Heart left ventricle (tissue), 16 donors: ENCODE results near the gene CACNA1C. TPM values are rescaled to one million over a fixed set of nuclear protein-coding genes. Genes with fewer than 3 reads are reported as not detected.
A peak's percentile ranks its signal among the peaks of the same experiment; 100 is the strongest.

Source experiments
- ATAC-seq, 4 donors: fragments of 200-7000 bp; cut with Tn5 transposase; one replicate each; pipeline ENCODE4 v1.9.1; 2020 to 2022; ENCODE audit warnings: moderate library complexity in 4 of 4, mild to moderate bottlenecking in 3 of 4, moderate number of reproducible peaks in 1 of 4
- DNase-seq, 5 donors: peaks; one replicate each; pipeline ENCODE4 v3.0.0-alpha.2; 2020
- H3K27ac ChIP-seq, 12 donors: fragments of 200-600 bp; sonication (generic) in 4 of 12; one replicate each; pipeline versions ENCODE4 v1.5.0 to v1.8.0; 2016 to 2022; ENCODE audit warnings: mild to moderate bottlenecking in 2 of 12
- H3K27me3 ChIP-seq, 9 donors: fragments of 200-600 bp; sonication (generic) in 2 of 9; one replicate each; pipeline versions ENCODE4 v1.5.1 to v1.8.0; 2016 to 2022; ENCODE audit warnings: mild to moderate bottlenecking in 3 of 9
- H3K36me3 ChIP-seq, 9 donors: fragments of 200-600 bp; sonication (generic) in 2 of 9; one replicate each; pipeline versions ENCODE4 v1.5.0 to v1.8.0; 2018 to 2022; ENCODE audit warnings: mild to moderate bottlenecking in 2 of 9
- H3K4me1 ChIP-seq, 12 donors: fragments of 200-600 bp; sonication (generic) in 4 of 12; one replicate each; pipeline versions ENCODE4 v1.5.0 to v1.8.0; 2016 to 2022; ENCODE audit warnings: mild to moderate bottlenecking in 3 of 12
- H3K4me3 ChIP-seq, 12 donors: fragments of 200-600 bp; sonication (generic) in 4 of 12; one replicate each; pipeline versions ENCODE4 v1.5.0 to v1.8.0; 2017 to 2022; ENCODE audit warnings: mild to moderate bottlenecking in 9 of 12, moderate library complexity in 4 of 12
- H3K9me3 ChIP-seq, 12 donors: fragments of 200-600 bp; sonication (generic) in 4 of 12; one replicate each; pipeline versions ENCODE4 v1.5.0 to v1.8.0; 2016 to 2022; ENCODE audit warnings: mild to moderate bottlenecking in 1 of 12
- CTCF ChIP-seq, 12 donors: fragments of 200-600 bp; sonication (generic) in 4 of 12; IDR thresholded peaks; one replicate each; pipeline versions ENCODE4 v1.5.0 to v1.8.0; 2018 to 2022; ENCODE audit warnings: antibody characterized with exemption in 12 of 12, mild to moderate bottlenecking in 5 of 12
- POLR2A ChIP-seq, 2 donors: fragments of 450-650 bp; IDR thresholded peaks; one replicate each; pipeline ENCODE4 v1.6.1; 2017; ENCODE audit warnings: antibody characterized with exemption in 2 of 2, mild to moderate bottlenecking in 2 of 2, moderate library complexity in 2 of 2
- WGBS, 4 donors: extraction: QIAGEN DNeasy Blood & Tissue Kit in 2 of 4; methylation state at CpG; one replicate each; pipeline versions ENCODE4 v1.1.5 to v1.1.7; 2013 to 2018; 5-methylcytosine and 5-hydroxymethylcytosine counted together
- intact Hi-C, 10 donors: fragments of 100-400 bp; cut with DNase I; formaldehyde crosslinking; loops; one replicate each; pipeline versions ENCODE4 v1.11.1 to v1.14.2; 2022
- polyA plus RNA-seq, 2 donors: library from polyadenylated mRNA; stranded (reverse); fragments of 200-250 nt; gene quantifications; one replicate each; pipeline ENCODE4 v1.2.3, GENCODE V29; 2013
- total RNA-seq, 9 donors: library from RNA; depleted of rRNA in 2 of 9; stranded (reverse); fragments of >200 nt in 2 of 9; fragmentation: NEBNext Ultra II Directional in 3 of 9; extraction: Animal tissue kit (Norgen Biotek cat#: 25700) in 3 of 9; gene quantifications; one replicate each; pipeline versions ENCODE4 v1.1.0 to v1.2.4, GENCODE V29; 2016 to 2023
- donor health status: ischemic (EF 13 %, LVEDD 7.1; RV severe dilation, severe dysfunction).
- donor health status: healthy with polysubstance abuse.
- donor health status: DM: no; HTN: yes; CAD: no.
- donor health status: DM: no; HTN: no; CAD: no.
- donor health status: ischemic (EF 25% LVEDD 6.9; RV normal size, moderate dysfunction).
- donor health status: ischemic (EF 25% LVEDD 5.7; RV mildly dilated, moderate dysfunction).
- donor health status: healthy.
- donor health status: DM: yes; HTN: yes; CAD: no.
- donor health status: ischemic (EF 35%, LVEDD 5.7; RV mildly dilated, moderate dysfunction).
- donor health status: nonischemic (EF 11% LVEDD 7.7; RV severe dilation, severe dysfunction).
- donor health status: DM: yes; HTN: yes; CAD: no.
- donor health status: PGD.
- donor health status: ischemic (EF 29% LVEDD 5.4; RV normal size, mild dysfunction).
- donor health status: nonischemic (EF 23%, LVEDD 6.1; RV moderate dilation, normal function).

Gene CACNA1C
- total and polyA plus RNA-seq, 11 donors, result 41.9 to 196 (median 164) TPM

GRCh38 chr12:2457215-2457932, 404.6 kb downstream of the CACNA1C start:
- ATAC-seq (peak in 1 of 4 donors; percentile 14), DNase-seq (no peak)
- Histone ChIP-seq H3K27ac (peak overlapping the region; percentile 54 to 87 (median 78)), H3K27me3 (no peaks in the 10 kb centered on the region), H3K9me3 (no peaks in the 10 kb centered on the region), H3K36me3 (peaks cover 0 to 76% (median 7%) of the 10 kb centered on the region in 9 donors), H3K4me1 (peaks cover 4 to 46% (median 22%) of the 10 kb centered on the region in 12 donors), H3K4me3 (no peak overlapping the region)
- whole genome bisulfite sequencing, 4 donors, result 80 to 85% (median 83%) methylated on average over 20 to 23 of the region's 23 CpGs
- intact Hi-C loops, result loop anchor here in 3 of 10 donors (5.0 kb wide), 2 partner anchors 35 to 125 kb away; no protein-coding TSS in a partner anchor
- TF ChIP-seq CTCF (IDR thresholded peaks at IDR 0.05) (peak in 2 of 12 donors; percentile 10 to 20), POLR2A (IDR thresholded peaks at IDR 0.05) (no peak)

GRCh38 chr12:2457933-2458414, 405.2 kb downstream of the CACNA1C start:
- intact Hi-C loops, result loop anchor here in 3 of 10 donors (5.0 kb wide), 2 partner anchors 34 to 124 kb away; no protein-coding TSS in a partner anchor
- peak; percentile 40 to 84 (median 62) for ATAC-seq
- DNase-seq, result peak in 3 of 5 donors; percentile 40 to 61 (median 50)
- no peaks in the 10 kb centered on the region for H3K9me3 ChIP-seq
- WGBS, 4 donors, result 51 to 71% (median 59%) methylated on average over 4 of the region's 4 CpGs
- H3K27ac ChIP-seq, result peak overlapping the region; percentile 54 to 88 (median 80)
- H3K36me3 ChIP-seq, result peaks cover 0 to 76% (median 7%) of the 10 kb centered on the region in 9 donors
- TF ChIP-seq CTCF (IDR thresholded peaks at IDR 0.05), result no peak
- no peak for TF ChIP-seq POLR2A (IDR thresholded peaks at IDR 0.05)
- H3K4me3 ChIP-seq, result no peak overlapping the region
- peaks cover 4 to 43% (median 22%) of the 10 kb centered on the region in 12 donors for H3K4me1 ChIP-seq
- no peaks in the 10 kb centered on the region for H3K27me3 ChIP-seq

GRCh38 chr12:2460051-2460670, 407.4 kb downstream of the CACNA1C start:
- Histone ChIP-seq H3K9me3 (no peaks in the 10 kb centered on the region), H3K4me1 (peaks cover 4 to 42% (median 17%) of the 10 kb centered on the region in 12 donors), H3K4me3 (no peak overlapping the region), H3K27me3 (no peaks in the 10 kb centered on the region), H3K36me3 (peaks cover 0 to 72% (median 7%) of the 10 kb centered on the region in 9 donors), H3K27ac (peak overlapping the region in 2 of 12 donors; percentile 85 to 86)
- ATAC-seq (no peak), DNase-seq (no peak)
- TF ChIP-seq POLR2A (IDR thresholded peaks at IDR 0.05) (no peak), CTCF (IDR thresholded peaks at IDR 0.05) (no peak)
- WGBS, 4 donors, result 93 to 95% (median 94%) methylated on average over 10 of the region's 10 CpGs
- intact Hi-C loops, result no loop called here

GRCh38 chr12:2461046-2461445, 408.3 kb downstream of the CACNA1C start:
- peaks cover 0 to 69% (median 7%) of the 10 kb centered on the region in 9 donors for H3K36me3 ChIP-seq
- no peak for DNase-seq
- ATAC-seq, result no peak
- intact Hi-C loops, result no loop called here
- H3K27me3 ChIP-seq, result no peaks in the 10 kb centered on the region
- peaks cover 4 to 42% (median 16%) of the 10 kb centered on the region in 12 donors for H3K4me1 ChIP-seq
- H3K9me3 ChIP-seq, result no peaks in the 10 kb centered on the region
- TF ChIP-seq CTCF (IDR thresholded peaks at IDR 0.05), result no peak
- TF ChIP-seq POLR2A (IDR thresholded peaks at IDR 0.05), result no peak
- WGBS, 4 donors, result 91 to 97% (median 93%) methylated on average over 4 of the region's 4 CpGs
- no peak overlapping the region for H3K27ac ChIP-seq
- no peak overlapping the region for H3K4me3 ChIP-seq
